ENCODE data around the gene PELI1.
"Not testable (repeated sequence)": the region's sequence is repeated elsewhere in the genome, so short reads cannot be mapped to it uniquely, and the experiment has no call there.

The PELI1 gene

GRCh38 chr2:64085936-64086335, 58.3 kb downstream of the PELI1 start:
- no peak for DNase-seq (ENCODE audit: low read depth)

GRCh38 chr2:64081046-64081445, 63.2 kb downstream of the PELI1 start:
- no peak for DNase-seq (ENCODE audit: low read depth)

GRCh38 chr2:64080179-64080578, 64.0 kb downstream of the PELI1 start:
- DNase-seq (ENCODE audit: low read depth) = no peak

GRCh38 chr2:64079688-64080087, 64.5 kb downstream of the PELI1 start:
- not testable (repeated sequence) for DNase-seq (ENCODE audit: low read depth)

- not testable (repeated sequence) for DNase-seq (ENCODE audit: low read depth)
These were observed 67.4 kb downstream of the PELI1 start for GRCh38 chr2:64076828-64077227.

GRCh38 chr2:64074616-64075015, 69.6 kb downstream of the PELI1 start:
- DNase-seq (ENCODE audit: low read depth) = not testable (repeated sequence)

GRCh38 chr2:64067326-64067725, 76.9 kb downstream of the PELI1 start:
- no peak for DNase-seq (ENCODE audit: low read depth)

- DNase-seq (ENCODE audit: low read depth) = no peak
These were observed 78.7 kb downstream of the PELI1 start for GRCh38 chr2:64065516-64065915.

DNA sequence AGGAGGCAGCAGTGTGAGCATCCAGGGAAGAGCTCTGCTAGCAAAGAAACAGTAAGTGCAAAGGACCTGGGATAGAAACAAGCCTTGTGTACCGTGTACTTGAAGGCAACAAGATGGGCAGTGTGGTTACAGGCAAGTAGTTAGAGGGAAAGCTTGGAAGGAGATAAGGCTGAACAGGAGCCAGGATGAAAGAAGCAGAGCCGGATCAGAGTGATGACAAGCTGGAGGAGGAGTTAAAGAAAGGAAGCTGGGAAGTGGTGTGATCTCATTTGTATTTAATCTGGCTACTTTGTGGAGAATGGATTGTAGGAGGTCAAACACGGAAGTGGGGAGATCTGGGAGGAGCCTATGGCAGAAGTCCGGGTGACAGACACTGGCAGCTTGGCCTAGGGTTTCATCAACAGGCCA, 80.3 kb downstream of the PELI1 start:
- no peak for DNase-seq (ENCODE audit: low read depth)

DNA sequence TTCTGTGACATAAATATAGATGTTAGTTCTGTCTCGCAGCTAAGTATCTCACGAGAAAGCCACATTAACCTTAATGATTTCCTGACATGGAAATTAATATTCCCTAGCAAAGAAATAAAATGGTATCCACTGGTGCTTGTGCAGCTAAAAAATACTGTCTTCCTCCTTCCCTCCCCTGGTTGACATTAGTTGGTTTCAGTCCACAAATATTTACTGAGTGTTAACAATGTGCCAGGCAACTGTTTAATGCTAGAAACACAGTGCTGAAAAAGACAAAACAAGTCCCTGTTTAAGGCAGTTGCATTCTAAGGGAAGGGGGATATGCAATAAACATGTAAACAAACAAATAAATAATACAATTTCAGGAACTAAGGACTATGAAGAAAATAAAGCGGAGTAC, 80.8 kb downstream of the PELI1 start:
- DNase-seq (ENCODE audit: low read depth) = no peak

DNA sequence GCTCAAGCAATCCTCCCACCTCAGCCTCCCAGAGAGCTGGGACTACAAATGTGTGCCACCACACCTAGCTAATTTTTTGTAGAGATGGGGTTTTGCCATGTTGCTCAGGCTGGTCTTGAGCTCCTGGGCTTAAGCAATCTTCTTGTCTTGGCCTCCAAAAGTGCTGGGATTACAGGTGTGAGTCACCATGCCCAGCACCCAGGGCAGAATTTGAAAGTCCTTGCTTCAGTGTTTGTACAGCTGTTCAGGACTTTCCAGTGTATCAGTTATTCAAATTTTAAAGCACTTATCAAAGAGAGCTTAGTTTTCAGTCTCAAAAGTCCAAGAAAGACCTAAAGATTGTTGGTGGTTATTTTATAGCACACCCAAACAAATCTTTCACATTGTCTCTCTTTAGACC, 81.4 kb downstream of the PELI1 start:
- no peak for DNase-seq (ENCODE audit: low read depth)

GRCh38 chr2:64059270-64059669, 85.0 kb downstream of the PELI1 start:
- DNase-seq (ENCODE audit: low read depth) = no peak

- DNase-seq (ENCODE audit: low read depth) = no peak
These were observed 88.2 kb downstream of the PELI1 start for GRCh38 chr2:64056021-64056420.

DNA sequence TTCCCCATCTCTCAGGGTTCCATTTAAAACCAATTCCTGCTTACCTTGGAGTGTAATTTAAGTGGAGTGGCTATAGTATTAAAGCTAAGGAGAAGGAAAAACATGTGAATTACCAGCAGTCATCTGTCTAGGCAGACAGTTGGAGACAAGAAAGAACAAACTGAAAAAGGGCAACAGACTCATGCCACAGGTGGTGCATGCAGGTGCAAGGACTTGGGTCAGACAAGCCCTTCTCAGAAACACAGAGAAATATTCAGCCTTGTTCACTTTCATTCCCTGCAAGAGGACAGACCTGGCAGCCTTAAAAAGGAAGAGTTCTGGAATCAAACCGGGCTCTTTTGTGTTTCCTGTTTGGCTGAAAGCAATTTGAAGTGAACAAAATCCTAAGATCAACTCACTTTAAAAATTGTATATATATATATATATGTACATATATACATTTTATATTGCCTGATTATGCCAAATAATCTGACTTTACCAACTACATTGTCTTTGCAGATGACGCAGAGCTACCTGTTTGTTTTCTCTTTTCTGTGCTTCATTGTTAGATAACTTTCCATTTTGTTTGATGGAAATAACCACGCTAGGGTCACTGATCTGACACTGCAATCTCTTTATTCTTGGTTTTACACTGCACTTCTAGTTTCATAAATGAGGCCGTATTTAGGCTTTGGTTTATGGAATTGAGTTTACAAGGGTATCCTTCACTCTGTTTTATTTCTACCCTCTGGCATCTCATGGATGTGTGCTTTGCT, 89.9 kb downstream of the PELI1 start:
- DNase-seq (ENCODE audit: low read depth) = no peak

GRCh38 chr2:64052463-64053241, 91.6 kb downstream of the PELI1 start:
- DNase-seq (ENCODE audit: low read depth) = no peak

DNA sequence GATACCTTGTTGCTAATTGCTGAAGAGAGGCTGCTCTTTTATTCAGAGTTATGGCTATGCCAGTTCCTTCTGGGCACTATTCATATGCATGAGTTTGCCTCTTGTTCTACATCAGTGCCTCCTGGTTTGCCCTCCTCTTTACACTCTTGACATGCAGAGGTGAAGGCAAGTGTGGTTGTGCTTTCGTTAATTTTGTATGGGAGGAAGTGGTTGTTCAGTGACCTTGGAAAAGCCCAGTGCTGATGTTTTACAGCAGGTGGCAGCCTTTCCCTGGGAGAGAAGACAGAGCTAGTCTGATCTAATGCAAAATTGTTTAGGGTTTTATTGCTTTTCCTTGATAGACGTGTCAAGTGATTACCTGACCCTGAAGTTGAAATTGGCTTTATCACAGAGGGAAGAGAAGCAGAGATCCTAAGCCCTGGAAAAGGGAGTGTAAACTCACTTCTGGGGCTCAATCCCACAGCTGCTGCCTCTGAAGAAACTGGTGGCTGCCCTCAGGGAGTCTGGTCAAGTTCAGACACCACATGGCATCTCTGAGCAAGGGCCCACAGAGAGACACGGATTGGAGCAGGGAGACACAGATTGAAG, 94.5 kb downstream of the PELI1 start:
- peak; percentile 41 for DNase-seq (ENCODE audit: low read depth)

- no peak for DNase-seq (ENCODE audit: low read depth)
These were observed 98.3 kb downstream of the PELI1 start for GRCh38 chr2:64045938-64046337.
